Dermis microvascular lymphatic vessel endothelial cell (primary cell): Measurements from ENCODE around the gene GTF3A. TPM values are rescaled to one million over a fixed set of nuclear protein-coding genes. Genes with fewer than 3 reads are reported as not detected.
A peak's percentile ranks its signal among the peaks of the same experiment; 100 is the strongest.

Experiments
- DNase-seq, 2 donors: peaks; one replicate each; pipeline versions ENCODE4 v3.0.0 to v3.0.0-alpha.2; 2010; ENCODE audit warnings: low read depth in 2 of 2
- total RNA-seq: library from RNA; depleted of rRNA; stranded (reverse); fragments of >200 nt; gene quantifications from 2 replicates; pipeline ENCODE4 v1.2.1, GENCODE V29; 2014

The GTF3A gene
- total RNA-seq, 1 donor from 2014 or later = 106 TPM

DNA sequence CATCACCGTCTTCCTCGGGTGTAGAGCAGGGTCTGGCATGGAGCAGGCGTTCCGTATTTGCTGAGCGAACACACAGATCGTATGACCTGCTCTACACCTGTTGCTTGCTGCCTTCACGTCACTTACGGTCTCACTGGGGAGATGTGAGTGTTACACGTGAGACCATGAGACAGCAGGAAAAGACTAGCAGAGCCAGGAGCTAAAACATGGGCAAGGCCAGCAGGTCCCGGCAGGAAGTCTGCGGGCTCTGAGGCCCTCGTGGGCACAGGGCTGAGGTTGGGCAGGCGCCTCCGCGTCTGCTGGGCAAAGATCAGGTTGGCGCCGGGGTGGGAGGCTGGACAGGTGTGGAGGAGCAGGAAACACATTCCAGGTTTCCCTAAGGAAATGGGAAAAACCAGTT lies 19.7 kb upstream of the GTF3A start:
- DNase-seq = no peak

DNA sequence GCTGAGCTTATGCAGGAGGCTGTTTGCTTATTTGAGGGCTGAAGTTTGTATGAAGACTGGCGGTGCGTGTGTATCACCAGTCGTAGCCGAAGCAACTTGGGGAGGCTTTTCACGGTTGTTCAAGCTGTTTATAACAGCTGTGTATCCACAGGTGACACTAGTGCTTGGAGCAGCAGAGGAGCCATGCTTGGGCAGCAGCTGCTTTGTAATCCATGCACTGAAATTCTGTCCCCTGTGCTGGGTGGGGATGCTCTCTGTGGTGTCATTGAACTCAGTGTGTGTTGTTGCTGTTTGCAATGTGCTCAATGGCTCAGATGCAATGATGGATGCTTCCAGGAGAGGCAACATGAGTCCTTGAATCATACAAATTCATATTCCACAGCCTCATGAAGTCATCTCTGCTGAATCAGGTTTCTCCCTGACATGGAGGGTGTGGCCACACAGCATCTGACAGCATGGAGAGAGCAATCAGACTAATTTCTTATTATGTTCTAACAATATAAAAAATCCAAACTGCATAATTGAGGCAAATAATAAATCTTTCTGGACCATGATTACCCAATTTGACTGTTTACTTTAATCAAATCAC lies 18.8 kb upstream of the GTF3A start:
- DNase-seq = no peak

DNA sequence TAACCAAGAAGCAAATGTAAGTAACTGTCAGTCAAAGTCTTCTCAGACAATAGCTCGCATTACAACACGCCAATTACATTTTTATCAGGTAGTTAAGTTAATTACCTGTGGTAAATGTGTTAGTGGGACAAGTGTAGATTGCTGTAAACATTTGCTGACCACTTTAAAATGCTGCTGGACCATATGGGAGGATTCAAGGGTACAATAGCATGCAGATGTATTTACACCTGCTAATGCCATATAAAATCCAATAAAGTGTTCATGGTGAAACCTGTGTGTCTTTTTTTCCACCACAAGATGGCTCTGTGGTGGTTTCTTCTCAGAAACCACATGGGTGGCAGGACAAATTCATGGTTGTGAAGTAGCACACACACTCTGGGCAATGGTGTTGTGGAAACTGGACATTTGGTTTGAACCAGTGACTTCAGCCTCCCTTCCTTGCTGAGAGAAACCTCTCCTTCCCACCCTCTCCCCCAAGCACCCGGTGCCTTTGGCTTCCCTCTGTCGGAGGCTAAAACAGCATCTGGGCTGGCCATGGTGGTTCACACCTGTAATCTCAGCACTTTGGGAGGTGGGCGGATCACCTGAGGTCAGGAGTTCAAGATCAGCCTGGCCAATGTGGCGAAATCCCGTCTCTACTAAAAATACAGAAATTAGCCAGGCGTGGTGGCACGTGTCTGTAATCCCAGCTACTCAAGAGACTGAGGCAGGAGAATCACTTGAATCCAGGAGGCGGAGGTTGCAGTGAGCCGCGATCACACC lies 18.1 kb upstream of the GTF3A start:
- DNase-seq = peak; percentile 62 to 63

DNA sequence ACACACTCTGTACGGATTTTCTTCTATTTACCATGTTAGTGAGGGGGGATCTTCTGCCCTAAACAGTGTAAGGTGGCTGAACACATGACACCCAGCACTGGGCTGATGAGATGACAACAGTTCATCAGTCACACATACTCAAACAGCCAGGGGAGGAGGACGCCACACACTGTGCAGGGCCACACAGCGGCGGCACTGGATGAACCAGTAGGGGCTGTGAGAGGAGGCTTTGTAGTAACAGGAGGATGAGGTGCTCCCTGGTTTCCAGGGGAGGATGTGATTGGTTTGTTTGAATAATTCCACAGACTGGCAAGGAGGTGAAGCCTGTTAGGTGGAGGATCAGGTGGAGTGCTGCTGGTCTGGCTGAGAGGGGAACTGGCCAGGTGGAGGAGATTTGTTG lies 16.3 kb upstream of the GTF3A start:
- no peak for DNase-seq

DNA sequence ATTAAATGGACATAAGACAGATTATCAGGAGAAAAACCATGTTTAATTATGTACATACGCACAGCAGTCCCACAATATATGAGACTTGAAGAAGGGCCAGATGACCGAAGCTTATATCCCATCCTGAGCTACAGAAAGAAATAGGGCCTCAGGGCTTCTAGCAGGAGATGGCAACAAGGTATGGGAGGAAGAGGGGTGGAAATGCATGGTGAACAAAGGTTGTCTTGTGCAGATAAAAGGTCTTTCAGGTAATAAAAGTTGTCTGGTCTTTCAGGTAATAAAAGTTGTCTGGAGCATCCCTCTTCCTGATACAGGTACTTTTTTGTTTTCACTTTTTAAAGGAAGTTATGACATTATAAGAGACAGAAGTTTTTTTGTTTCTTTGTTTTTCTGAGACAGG lies 15.4 kb upstream of the GTF3A start:
- DNase-seq = no peak

DNA sequence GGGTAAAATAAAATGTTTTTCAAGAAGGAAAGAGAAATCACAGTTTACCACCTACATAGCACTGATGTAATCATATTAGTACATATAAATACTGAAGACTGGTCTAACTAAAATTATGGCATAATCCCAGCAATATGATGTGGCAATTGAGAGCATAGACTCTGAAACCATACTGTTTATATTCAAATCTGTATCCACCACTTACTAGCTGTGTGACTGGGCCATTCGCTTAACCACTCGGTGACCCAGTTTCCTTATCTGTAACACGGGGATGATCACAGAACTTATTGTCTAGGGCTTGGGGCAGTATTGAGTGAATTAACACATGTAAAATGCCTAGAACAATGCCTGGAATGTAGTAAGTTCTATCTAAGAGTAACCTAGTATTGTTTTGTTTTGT lies 13.1 kb upstream of the GTF3A start:
- DNase-seq = no peak

DNA sequence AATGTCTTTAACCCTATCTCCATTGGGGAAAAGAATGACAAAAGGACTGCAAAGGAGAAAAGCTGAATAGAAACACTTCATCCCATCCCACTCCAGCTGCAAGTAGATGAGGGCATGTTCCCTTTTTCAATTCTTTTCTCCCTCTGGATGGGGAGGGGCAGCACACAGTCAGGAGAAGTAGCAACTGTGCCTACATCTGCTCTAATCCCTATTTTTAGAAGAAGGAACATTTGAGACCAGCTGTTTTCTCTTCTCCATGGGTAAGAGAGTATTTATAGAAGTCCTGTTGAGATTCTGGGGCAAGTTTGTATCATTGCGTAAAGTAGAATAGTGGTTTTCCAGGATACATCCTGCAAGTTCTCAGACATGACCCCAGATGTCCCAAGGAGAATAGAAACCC lies 9.3 kb upstream of the GTF3A start:
- no peak for DNase-seq

DNA sequence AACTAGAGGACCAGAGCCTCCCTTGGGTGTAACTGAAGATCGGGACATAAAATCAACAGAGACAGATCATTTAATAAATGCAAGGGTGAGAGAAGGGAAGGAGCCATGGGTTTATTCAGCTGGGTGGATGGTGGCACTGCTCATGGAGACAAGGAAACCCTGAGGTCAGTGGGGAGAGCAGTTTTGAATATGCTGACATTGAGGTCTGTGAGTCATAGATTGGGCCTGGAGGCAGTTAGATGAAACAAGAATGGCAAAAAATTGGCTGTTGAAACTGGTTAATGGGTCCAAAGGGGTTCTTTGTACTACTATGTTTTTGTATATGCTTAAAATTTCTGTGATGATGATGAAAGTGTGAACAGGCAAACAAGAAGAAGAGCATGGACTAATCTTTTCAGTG lies 5.1 kb upstream of the GTF3A start:
- DNase-seq = no peak

DNA sequence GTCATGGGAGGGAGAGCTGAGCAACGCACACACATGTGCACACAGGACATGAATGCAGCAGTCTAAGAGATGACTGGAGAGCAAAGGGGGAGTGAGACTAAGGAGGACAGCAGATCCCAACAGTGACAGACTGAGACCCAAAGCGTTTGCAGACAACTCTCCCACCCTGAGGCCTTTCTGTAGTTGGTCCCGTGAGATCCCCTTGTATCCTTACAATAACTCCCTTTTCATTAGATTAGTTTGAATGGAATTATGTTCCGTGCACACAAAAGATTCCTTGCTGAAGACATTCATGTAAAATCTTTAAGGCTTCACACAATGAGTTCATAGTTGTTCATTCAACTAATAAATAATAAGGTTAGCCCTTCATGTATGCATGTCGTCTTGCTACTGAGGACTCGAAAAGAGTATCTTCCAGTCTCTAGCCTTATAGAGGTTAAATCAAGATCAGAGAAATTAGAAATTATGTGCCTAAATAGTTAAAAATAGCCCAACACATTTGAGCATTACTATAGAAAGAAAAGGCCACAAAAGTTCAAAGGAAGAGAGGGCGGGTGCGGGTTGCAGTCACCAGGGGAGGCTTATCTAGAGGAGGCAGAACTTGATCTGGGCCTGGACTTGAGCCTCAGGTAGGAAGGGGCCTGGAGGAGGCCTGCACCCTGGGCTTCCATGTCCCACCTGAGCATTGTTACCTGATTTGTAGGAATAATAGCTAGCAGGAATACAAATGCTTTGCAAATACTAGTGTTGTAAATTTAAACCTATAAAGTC lies 3.1 kb upstream of the GTF3A start:
- DNase-seq = no peak

DNA sequence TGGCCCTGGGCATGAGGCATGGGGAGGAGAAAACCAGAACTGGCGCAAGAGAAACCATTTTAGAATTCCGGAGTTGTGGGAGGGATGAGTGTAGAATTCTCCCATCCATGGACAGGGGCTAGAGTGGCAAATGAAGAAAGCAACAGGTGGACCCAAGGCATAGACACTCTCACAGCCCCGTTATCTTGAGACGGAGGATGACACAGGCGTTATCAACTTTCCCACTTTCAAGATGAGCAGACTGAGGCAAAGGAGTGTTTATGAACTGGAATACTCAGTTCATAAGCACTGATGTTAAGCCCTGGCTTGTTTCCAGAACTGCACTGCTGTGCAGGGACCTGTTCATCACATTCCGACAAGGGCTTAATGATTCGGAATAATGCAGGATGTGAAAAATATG lies 1.1 kb upstream of the GTF3A start:
- DNase-seq = no peak

DNA sequence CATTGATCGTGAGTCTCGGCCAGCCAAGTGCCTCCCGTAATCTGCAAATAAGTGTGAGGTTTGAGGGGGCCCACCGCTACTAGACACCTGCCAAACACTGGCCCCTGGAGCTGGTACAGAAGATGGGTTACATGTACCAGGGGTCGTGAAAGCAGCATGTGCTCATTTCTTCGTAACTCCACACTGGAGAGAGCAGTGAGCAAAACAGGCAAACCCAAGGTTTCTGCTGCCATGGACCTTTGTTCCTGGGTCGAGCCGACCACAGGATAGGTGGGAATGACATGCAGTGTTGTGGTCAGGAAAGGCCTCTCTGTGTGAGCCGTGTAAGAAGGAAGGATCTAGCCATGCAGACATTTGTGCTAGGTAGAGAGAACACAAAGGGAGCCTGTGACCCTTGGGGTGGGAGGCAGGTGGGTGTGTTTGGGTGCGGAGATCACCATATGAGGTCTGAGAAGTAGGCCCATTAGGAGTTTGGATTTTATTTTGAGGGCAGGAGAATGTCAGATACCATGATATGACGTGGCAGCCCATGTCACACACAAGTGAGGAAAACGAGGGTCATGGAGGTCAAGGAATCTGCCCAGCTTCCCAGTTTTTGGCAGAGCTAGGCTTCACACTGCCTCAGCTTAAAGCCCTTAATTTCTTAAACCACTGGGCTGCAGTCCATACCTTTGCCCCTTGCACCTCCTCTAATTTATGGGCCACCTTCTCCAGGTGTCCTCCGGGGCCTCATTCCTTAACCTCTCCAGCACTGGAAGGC lies 919 bp downstream of the GTF3A start:
- peak in 1 of 2 donors; percentile 15 for DNase-seq

DNA sequence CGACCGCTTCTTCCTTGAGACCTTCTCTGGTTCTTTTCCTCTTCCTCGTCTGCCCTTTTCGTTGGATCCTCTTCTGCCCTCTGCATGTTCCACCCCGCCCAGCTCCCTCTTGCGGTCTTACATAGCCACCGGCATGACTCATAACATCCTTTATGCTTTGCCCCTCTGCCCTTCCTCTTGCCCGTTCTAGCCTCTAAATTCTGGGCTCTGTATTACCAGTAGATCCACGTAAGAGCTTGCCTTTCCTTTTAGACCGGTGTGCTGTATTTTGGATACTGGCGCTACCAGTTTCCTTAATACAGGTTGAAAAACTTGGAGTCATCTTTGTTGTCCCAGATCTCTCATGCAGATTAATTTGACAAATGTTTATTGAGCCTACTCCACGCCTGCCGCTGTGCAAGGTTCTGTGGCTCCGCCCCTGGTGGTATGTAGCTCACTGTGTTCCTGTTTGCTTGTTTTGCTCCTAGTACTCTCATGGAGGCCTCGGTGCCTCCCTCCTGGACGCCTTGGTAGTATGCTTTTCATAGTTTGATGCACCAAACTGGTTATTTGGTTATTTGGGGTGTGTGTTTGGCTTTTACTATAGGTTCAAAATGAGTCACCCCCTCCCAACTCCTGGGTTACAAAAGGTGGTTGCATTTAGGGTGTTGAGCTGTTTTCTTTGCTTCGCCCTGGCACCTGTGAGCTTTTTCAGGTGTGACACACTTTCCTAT lies 1.7 kb downstream of the GTF3A start:
- DNase-seq = peak; percentile 76 to 92

DNA sequence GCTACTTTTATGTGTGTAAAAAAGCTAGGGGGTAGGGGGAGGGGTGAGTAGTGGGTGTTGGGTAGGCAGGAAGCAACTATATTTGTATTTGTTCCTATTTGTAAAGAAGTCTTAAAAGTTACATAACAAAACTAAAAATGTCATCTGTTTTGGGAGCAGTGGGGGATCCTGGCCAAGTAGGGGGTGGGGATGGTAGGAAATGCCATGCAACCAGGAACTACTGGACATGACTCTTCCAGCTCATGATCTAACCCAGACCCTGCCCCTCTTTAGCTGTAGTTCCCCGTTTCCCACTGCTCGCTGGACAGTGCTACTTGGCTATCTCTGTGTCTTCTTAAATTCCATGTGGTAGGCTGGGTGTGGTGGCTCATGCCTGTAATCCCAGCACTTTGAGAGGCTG lies 3.2 kb downstream of the GTF3A start:
- peak in 1 of 2 donors; percentile 22 for DNase-seq

DNA sequence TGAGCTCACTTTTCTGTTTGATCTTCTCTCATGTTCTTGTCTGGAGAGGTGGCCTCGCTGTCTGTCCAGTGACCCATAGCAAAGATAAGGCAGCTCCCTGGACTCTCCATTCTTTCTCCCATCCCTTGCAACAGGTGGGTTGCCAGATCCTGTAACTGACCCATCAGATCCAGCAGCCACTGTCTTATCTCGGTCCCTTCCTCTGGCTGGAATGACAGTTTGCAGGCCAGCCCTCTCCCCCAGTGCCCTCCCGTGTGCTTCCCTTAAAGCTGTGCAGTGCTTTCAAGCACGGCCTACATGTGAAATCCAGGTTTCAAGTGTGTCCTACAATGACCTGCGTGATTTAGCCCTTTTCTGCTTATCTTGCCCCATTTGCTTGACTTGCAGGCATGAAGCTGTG lies 3.7 kb downstream of the GTF3A start:
- DNase-seq = no peak

DNA sequence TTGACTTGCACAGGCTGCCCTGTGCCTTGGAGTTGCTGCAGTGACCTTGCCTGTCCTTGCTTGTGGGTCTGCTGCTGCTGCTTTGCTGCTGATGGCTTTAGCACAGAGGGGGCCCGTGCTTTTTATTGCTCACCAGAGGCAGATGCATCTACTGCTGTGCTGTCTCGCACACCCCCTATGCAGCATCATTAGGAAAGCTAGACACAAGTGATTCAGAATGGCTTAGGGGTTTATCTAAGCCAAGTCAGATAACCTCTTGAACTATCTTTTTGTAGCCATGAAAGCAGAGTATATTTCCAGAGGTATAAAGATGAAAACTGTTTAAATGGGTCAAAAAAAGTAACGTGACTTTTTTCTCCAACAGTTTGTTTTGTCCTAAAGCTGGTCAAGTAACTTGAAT lies 7.8 kb downstream of the GTF3A start:
- DNase-seq = no peak

DNA sequence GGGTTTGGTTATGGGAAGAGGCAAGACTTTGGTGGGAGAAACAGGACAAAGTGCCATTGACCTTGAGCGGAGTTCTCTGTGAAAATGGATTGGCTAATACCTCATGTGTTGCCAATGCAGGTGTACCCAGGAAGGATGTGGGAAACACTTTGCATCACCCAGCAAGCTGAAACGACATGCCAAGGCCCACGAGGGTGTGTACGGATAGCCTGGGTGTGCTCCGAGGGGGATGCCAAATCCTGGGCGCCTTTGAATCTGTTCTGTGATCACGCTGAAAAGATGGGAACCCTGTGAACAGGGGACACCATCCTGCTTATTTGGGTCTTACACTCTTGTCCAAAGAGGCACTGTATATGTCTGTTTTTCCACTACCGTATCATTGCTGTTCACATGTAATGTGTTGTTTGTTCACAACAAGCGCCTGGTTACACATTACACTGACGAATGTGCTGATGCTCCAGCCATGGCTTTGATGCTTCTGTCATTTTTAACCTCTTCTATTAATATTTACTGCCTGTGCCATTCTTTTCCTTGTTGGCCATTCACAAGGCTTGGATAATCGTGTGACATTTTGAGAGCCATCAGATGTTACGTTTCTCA lies 8.3 kb downstream of the GTF3A start:
- no peak for DNase-seq

DNA sequence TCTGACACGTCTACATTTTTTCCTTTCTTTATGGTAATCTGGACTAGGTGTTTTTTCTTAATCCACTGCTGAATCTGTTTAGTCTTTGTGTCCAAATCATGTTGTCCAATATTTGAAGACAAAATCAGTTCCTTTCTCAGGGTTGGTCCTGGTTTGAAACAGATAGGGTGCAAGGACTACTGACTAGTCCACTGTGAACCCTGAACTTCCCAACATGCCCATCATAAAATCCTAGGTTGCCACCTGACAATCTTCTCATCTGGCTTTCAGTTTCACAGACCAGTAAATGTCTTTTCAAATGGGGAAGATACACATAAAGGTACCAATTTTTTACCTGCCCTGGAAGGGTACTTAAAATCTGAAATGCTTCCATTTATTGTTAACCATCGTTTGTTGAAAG lies 12.7 kb downstream of the GTF3A start:
- DNase-seq = no peak

DNA sequence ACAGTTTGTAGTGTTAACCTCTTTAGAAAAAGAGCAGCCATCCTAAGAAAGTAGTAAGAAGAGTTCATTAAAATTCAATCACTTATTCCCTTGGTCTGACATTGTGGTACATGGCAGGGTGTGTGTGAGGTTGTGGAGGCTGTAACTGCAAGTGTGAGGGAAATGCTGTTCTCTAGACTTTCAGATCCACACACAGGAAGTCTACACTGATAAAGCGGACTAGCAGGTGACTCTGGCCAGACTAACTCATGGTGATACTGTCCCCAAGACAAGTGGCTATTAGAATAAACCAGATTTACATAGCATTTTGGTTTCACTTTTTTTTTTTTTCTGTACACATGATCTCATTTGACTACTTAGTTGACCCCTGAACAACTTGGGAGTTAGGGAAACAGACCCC lies 16.0 kb downstream of the GTF3A start:
- DNase-seq = no peak

DNA sequence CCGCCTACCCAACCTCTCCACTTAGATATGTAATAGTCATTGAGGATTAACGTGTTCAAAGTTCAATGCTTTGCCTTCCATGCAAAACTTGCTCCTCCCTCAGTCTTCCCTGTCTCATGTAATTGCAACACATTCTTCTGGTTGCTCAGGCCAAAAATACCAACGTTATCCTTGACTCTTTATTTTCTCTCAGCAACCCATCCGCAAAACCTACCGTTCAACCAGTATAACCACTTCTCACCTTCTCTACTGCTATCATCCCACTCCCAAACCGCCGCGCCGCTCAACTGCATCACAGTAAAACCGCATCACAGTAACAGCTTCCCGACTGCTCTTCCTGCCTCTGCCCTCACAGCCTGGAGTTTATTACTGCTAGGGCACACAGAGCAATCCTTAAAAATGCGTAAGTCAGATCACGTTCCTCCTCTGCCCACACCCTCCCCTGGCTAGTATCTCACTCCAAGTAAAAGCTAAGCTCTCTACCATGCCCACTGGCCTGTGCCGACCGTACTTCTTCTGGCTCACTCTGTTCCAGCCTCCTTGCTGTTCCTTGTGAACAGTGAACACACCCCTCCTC lies 17.7 kb downstream of the GTF3A start:
- no peak for DNase-seq

DNA sequence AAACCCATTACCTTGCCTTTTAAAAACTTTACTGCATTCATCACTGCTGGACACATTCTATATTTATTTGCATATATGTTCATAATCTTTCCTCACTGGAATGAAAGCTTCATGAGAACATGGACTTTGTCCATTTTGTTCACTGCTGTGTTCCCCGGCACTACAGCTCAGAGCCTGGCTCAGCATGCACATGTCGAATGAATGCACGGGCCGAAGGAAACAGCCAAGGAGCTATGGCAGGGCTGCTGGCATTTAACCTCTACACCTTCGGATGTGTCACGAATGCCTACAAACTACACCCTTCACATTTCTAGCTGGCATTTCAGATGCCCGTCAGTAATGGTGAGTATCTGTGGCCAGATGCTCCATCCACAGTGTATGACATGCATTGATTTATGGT lies 18.4 kb downstream of the GTF3A start:
- DNase-seq = no peak
